ENCODE results near the gene PDE1C.

Gene PDE1C

GRCh38 chr7:31935124-31936054 lies 134.8 kb downstream of the PDE1C start:
- DNase-seq = no peak

- no peak for DNase-seq
Measured at GRCh38 chr7:31934551-31934950, 135.7 kb downstream of the PDE1C start.

- no peak for DNase-seq
Measured at GRCh38 chr7:31933481-31933880, 136.7 kb downstream of the PDE1C start.

- no peak for DNase-seq
Measured at GRCh38 chr7:31926991-31927584, 143.1 kb downstream of the PDE1C start.

- no peak for DNase-seq
Measured at GRCh38 chr7:31925753-31926454, 144.3 kb downstream of the PDE1C start.

GRCh38 chr7:31924251-31924650 lies 146.0 kb downstream of the PDE1C start:
- DNase-seq = no peak

GRCh38 chr7:31922848-31923247 lies 147.4 kb downstream of the PDE1C start:
- no peak for DNase-seq

- DNase-seq = no peak
Measured at GRCh38 chr7:31921047-31921446, 149.2 kb downstream of the PDE1C start.

- no peak for DNase-seq
Measured at GRCh38 chr7:31919678-31920369, 150.4 kb downstream of the PDE1C start.

GRCh38 chr7:31918706-31919393 lies 151.4 kb downstream of the PDE1C start:
- no peak for DNase-seq

- DNase-seq = no peak
Measured at GRCh38 chr7:31917256-31917655, 153.0 kb downstream of the PDE1C start.

- DNase-seq = no peak
Measured at GRCh38 chr7:31910191-31910590, 160.0 kb downstream of the PDE1C start.

GRCh38 chr7:31906479-31907171 lies 163.6 kb downstream of the PDE1C start:
- DNase-seq = no peak

GRCh38 chr7:31903962-31904361 lies 166.2 kb downstream of the PDE1C start:
- DNase-seq = no peak

GRCh38 chr7:31899356-31899927 lies 170.8 kb downstream of the PDE1C start:
- no peak for DNase-seq

- DNase-seq = no peak
Measured at GRCh38 chr7:31896925-31897324, 173.3 kb downstream of the PDE1C start.

- DNase-seq = no peak
Measured at GRCh38 chr7:31894308-31894707, 175.9 kb downstream of the PDE1C start.

GRCh38 chr7:31893365-31893764 lies 176.8 kb downstream of the PDE1C start:
- no peak for DNase-seq

GRCh38 chr7:31892099-31892829 lies 177.9 kb downstream of the PDE1C start:
- no peak for DNase-seq

- DNase-seq = no peak
Measured at GRCh38 chr7:31890766-31891165, 179.4 kb downstream of the PDE1C start.

- DNase-seq = no peak
Measured at GRCh38 chr7:31890198-31890597, 180.0 kb downstream of the PDE1C start.

Measured in activated T-cell treated with anti-CD3 and anti-CD28 coated beads for 4 hours (primary cell).